ENCODE data around the gene ETV3. TPM values are rescaled to one million over a fixed set of nuclear protein-coding genes. Genes with fewer than 3 reads are reported as not detected.

ETV3 gene
- total and polyA plus RNA-seq, 2 of the 8 experiments (the other 6 are each of a cell fraction or from before 2014, with no cell fraction given) = 6.0 to 23.8 TPM

- TF ChIP-seq SIRT6 (IDR thresholded peaks at IDR 0.05; ENCODE audit: low read length) = no peak
- no peak for TF ChIP-seq ATF3 (IDR thresholded peaks at IDR 0.05; ENCODE audit: insufficient read depth, low read depth, low read length)
- no peak for TF ChIP-seq KDM1A (IDR thresholded peaks at IDR 0.05; ENCODE audit: borderline replicate concordance, low read length)
- TF ChIP-seq NANOG (IDR thresholded peaks at IDR 0.05; ENCODE audit: insufficient read depth, low read depth, low read length, poor library complexity, severe bottlenecking) = no peak
Observed at GRCh38 chr1:157087030-157087429, 51.2 kb downstream of the ETV3 start (continued).

All from H1 (cell line).